G401.6 (cell line): ENCODE results near the gene PLP2.
"Not testable (repeated sequence)": the region's sequence is repeated elsewhere in the genome, so short reads cannot be mapped to it uniquely, and the experiment has no call there.

Experiments
- FAIRE-seq: peaks from 2 replicates; lab custom pipeline; 2012; peaks lifted over from hg19 to GRCh38; lab: Jason Lieb, UNC

PLP2 gene, protein sequence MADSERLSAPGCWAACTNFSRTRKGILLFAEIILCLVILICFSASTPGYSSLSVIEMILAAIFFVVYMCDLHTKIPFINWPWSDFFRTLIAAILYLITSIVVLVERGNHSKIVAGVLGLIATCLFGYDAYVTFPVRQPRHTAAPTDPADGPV

DNA sequence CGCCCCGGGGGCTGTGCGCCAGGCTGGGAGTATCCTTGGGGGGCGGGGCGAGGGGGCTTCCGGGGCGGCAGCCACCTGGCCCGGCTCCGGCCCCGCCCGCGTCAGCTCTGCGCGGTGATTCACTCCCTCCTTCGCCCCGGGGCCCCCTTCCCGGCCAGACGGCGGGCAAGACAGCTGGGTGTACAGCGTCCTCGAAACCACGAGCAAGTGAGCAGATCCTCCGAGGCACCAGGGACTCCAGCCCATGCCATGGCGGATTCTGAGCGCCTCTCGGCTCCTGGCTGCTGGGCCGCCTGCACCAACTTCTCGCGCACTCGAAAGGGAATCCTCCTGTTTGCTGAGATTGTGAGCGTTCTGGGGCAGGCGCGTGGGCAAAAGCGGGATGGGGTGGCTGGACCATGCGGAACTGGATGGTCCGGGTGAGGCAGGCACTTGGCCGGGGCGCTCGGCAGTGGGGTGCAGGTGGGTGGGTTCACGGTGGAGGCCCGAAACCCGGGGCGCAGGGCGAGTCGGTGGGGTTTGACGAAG lies at the start of gene PLP2:
PLP2 (plus strand) TSS at position 147 of the 528 bp plus-strand sequence; CDS start at position 250, 103 bp downstream.
- FAIRE-seq: no peak

DNA sequence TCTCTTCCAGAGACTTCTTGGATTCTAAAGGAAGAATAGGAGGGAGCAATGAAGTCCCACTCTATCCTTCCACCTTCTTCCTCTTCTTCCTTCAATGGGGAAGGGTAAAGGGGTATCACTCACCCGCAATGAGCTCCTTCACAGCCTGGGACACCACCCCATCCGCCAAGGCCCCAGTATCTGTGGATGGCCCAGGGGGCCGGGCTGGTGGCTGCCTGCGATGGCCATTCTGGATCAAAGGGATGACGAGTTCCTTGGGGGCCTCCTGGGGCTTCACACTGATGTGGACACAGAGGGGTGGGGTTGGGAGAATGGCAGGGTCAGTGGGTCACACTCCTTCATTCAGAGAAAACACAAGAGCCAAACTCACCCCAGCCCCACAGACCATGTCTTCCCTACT lies 49.2 kb upstream of the PLP2 start:
- no peak for FAIRE-seq

DNA sequence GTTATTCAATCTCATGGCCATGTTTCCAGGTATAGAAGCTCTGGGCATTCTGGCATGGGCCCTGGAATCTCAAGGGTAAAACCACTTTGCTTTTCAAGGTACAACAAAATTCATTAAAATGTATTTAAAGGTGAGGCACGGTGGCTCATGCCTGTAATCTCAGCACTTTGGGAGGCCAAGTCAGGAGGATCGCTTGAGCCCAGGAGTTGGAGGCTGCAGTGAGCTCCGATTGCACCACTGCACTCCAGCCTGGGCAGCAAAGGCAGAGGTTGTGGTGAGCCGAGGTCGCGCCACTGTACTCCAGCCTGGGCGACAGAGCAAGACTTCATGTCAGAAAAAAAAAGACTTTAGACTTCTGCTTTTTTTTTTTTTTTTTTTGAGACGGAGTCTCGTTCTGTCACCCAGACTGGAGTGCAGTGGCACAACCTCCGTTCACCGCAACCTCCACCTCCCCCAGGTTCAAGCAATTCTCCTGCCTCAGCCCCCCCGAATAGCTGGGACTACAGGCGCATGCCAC lies 43.9 kb upstream of the PLP2 start:
- not testable (repeated sequence) for FAIRE-seq

DNA sequence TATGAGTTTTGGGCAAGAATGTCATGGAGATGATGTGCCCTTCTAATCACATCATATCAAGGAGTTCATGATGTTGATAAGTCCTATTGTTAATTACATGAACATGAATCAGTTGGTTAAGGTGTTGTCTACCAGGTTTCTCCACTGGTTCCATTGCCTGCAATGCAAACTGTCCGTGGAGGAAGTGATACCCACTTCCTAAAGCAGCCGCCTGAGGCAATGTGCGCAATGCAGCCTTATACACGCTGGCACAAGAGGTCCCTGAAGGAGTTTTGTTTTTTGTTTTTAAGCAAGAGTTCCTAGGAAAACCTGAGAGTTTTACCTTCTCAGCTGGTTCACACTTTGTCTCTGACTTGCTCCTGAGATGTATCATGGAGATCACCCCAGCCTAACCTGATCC lies 42.3 kb upstream of the PLP2 start:
- FAIRE-seq: no peak

DNA sequence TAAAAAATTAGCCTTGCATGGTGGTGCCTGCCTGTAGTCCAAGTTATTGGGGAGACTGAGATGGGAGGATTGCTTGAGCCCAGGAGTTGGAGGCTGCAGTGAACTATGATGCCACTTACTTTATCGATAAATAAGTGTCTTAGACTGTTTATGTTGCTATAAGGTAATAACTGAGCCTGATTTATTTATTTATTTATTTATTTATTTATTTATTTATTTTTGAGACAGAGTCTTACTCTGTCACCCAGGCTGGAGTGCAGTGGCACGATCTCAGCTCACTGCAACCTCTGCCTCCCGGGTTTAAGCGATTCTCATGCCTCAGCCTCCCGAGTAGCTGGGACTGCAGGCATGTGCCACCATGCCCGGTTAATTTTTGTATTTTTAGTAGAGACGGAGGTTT lies 39.4 kb upstream of the PLP2 start:
- FAIRE-seq: not testable (repeated sequence)

DNA sequence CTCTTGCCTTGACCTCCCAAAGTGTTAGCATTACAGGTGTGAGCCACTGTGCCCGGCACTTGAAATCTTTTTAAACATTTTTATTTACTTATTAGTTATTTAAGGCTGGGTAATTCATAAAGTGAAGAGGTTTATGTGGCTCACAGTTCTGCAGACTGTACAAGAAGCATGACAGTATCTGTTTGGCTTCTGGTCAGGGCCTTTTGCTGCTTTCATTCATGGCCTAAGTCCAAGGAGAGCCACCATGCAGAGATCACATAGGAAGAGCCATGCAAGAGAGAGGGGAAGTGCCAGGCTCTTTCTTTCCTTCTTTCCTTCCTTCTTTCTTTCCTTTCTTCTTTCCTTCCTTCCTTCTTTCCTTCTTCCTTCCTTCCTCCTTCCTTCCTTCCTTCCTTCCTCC lies 37.9 kb upstream of the PLP2 start:
- FAIRE-seq: no peak

DNA sequence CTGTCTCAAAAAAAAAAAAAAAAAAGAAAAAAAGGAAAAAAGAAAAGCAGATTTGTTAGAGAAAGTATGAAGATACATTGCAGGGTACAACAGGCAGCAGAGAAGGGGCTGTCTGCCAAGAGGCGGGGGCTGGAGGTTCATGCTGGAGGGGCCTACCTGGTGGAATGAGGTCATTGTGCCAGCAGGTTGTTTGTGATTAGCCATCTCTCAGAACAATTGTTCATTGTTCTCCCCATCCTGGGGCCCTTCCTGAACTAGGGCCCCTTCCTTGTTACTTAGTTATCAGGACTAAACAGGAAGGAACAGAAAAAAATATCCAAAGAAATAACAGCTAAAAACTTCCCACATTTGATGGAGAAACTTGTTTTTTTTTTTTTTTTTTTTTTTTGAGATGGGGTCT lies 34.2 kb upstream of the PLP2 start:
- no peak for FAIRE-seq

DNA sequence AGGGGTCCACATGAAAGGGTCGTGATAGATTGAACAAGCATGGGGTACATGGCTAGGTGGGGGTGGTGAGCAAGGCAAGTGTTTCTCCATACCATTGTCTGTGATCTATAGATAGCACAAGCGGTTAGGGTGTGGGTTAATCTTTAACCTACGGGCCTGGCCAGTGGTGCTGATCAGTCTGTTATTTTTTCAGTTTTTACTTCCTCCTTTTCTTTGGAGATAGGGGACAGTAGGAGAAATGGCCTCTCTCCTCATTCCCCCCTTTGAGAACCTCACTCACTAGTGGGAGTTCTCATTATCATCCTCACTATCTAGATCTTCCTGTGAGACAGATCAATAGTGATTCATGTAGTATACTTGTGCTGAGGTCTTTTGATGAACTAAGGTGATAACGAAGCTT lies 32.0 kb upstream of the PLP2 start:
- FAIRE-seq: no peak

DNA sequence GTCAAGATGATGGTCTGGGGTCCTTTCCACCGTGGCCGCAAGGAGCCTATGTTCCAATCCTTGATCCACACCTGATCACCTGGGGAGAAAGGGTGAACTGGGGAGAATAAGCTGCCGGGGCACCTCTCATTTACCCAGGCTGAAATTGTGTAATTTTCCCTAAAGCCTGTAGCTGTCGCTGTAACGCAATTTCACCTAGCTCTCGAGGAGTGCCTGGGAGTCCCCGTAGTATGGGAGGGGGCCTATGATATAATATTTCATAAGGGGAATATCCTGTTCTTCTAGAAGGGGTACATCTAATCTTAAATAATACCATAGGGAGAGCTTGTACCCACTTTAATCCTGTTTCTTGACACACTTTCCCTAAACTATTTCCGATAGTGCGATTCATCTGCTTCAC lies 29.4 kb upstream of the PLP2 start:
- not testable (repeated sequence) for FAIRE-seq

DNA sequence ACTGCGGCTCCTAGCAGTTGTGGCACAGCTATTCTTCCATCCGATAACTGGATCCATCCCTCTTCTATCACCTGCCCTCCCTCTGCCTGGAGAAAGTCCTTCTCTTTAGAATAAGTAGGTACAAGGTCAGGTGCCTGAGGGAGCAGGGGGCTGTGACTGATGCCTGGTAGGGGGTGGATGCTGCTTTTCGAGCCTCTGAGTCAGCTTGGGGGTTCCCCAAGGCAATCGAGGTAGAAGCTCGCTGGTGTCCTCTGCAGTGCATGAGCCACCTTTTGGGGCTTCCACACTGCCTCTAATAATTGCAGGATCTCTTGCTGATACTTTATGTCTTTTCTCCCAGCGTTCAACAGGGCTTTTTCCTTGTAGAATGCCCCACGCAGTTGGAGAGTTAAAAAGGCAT lies 28.5 kb upstream of the PLP2 start:
- FAIRE-seq: not testable (repeated sequence)

DNA sequence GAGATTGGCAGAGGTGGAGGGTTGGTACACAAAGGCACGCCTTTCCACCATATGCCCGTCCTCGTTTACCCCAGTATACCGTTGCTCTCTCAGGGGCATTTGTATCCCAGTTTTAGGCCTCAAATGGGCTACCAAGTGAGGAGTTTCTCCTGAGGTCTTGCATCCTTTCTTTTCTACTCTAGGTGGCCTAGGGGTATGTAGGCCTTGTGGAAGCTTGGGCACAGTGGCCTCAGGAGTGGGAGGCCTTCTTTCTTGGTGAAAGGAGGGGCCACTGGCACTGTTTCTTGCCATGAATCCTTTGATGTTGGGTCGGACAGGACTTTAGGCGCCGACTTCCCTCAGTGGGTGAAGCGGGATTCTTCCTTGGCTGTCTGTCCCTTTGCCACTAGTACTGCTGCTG lies 24.4 kb upstream of the PLP2 start:
- FAIRE-seq: no peak

DNA sequence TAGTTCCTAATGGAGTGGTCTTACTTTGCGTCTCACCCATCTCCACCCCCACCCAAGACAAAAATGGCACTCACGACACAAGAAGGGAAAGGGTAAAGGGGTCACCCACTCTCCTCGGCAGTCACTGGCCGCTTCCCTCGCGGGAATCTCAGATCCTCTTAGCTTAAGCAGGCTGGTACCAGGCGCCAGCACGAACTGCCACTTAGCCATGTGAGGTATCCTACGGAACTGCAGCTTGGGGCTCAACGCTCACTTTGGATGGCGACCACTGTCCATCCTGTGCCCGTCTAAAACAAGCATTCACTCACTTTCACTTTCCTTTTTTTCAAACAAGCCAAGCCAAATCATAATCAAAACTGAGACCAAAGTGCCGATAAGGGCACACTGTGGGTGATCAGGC lies 23.8 kb upstream of the PLP2 start:
- FAIRE-seq: no peak

DNA sequence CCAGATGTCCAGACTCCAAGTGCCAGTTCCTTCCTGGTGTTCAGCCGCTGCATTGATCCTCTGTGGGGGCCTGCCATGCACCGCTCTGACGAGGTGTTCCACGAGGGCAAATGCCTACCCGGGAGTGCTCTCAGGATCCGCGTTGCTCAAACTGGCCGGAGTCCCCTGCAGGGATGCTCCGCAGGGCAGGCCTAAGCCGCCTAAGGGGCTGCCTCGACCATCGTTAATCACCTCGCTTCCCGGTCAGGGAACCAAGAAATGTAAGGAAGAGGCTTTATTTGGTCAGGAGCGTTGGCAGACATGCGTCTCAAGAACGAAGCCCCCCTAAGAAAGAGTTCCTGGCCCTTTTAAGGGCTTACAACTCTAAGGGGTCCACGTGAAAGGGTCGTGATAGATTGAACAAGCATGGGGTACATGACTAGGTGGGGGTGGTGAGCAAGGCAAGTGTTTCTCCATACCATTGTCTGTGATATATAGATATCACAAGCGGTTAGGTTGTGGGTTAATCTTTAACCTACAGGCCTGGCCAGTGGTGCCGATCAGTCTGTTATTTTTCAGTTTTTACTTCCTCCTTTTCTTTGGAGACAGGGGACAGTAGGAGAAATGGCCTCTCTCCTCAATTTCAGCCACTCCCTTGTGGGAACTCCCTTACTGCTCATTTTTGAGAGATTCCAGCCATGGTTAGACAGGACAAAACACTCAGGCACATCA lies 23.2 kb upstream of the PLP2 start:
- not testable (repeated sequence) for FAIRE-seq

DNA sequence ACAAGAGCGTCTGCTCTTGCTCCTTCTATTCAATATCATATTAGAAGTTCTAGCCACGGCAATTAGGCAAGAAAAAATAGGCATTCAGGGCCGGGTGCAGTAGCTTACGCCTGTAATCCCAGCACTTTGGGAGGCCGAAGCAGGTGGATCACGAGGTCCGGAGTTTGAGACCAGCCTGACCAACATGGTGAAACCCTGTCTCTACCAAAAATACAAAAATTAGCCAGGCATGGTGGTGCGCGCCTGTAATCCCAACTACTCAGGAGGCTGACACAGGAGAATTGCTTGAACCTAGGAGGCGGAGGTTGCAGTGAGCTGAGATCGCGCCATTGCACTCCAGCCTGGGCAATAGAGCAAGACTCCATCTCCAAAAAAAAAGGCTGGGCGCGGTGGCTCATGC lies 22.4 kb upstream of the PLP2 start:
- not testable (repeated sequence) for FAIRE-seq

DNA sequence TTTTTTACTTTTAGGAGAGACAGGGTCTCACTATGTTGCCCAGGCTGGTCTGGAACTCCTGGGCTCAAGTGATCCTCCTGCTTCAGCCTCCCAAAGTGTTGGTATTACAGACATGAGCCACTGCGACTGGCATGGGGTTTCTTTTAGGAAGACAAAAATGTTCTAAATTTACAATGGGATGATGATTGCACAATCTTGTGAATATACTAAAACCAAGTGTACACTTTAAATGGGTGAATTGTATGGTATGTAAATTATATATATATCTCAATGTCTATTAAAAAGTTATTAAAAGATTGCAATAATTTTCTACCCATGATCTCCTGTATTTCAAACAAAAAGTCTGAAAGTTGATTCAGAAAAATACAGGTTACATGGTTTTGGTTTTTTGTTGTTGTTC lies 18.2 kb upstream of the PLP2 start:
- no peak for FAIRE-seq

DNA sequence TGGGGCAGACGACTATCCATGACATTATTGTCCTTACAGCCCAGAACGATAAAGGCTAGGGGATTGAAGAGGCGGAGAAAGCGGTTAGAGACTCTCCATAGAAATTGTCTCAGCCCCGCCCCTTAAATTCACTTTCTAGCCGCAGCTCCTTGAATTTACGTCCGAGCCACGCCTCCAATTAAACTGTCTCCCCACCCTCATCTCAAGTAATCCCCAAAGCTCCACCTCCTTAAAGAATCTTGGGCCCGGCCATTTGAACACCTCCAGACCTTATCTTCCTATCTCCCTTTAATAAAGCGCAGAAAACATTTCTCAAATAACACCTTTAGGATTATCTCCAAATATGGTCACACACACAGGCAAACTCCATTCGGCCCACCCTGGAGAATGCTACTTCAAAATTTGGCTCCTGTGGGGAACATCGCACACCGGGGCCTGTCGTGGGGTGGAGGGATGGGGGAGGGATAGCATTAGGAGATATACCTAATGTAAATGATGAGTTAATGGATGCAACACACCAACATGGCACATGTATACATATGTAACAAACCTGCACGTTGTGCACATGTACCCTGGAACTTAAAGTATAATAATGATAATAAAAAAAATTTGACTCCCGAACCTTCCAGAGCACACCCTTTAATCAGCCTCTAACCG lies 16.3 kb upstream of the PLP2 start:
- FAIRE-seq: no peak

DNA sequence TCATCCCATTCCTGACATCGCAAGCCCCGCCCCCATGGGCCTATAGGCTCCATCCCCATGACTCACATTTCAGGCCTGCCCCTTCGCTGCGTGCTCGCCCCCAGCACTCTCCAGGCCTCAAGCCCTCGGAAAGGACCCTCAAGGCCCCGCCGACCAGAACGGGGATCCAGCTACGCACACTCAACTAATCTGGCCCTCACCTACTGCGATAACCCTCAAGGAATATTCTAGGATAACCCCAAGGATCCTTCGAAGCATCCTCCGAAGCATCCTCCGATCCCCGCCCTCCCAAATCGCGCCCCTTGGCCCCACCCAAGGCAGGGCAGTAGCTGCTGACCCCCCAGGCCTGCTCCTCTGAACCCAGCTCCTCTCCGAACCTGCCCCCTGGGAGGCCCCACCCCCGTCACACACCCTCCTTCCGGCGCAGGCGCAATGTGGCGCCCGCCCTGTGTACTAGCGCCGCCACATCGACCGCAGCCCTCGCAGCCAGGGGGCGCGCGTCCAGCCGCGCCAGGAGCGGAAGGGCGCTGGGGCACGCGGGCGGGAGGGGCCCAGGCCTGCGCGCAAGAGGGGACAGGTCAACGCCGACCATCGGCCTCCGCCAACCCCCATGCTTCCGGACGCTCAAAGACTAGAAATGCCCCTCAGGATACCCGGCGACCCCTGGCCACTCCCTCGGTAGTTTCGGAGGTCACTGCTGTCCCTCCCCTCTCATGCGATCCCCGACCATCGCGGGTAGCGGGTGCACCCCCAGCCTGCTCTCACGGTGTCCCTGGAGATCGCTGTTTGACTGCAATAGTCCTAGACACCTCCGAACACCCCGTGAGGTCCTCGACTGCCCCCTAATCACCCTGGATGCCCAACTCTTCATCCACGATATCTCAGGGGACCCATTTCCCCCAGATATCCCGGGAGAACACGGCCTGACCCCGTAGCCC lies 15.5 kb upstream of the PLP2 start:
- FAIRE-seq: no peak

DNA sequence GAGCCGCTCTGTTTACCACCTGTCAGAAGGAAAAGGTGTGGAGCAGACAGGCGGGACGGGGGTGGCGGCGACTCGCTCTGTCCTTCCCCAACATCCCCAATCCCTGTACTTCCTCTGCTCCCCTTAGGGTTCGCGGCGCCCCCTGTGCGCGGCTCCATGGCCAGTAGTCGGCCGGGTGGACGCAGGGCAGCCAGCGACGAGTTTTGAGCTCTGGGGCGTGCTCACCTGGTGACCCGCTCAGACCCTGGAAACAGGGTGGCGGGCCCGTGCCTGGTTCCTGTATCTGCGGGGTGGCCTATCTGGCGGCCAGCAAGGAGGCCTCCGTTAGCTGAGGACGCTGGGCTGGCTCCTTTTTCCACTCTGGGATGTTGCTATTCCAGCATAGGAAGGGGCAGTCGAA lies 14.5 kb upstream of the PLP2 start:
- FAIRE-seq: no peak

DNA sequence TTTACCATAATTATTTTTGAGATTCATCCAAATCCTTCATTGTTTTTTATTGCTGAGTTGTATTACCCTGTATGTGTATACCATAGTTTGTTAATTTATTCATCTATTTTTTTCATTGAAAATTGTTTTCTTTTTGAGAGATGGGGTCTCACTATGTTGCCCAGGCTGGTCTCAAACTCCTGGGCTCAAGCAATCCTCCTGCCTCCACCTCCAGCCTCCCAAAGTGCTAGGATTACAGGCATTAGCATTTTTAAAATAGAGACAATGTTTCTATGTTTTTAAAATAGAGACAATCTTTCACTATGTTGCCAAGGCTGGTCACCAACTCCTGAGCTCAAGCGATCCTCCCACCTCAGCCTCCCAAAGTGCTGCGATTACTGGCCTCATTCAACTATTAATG lies 10.8 kb upstream of the PLP2 start:
- no peak for FAIRE-seq

DNA sequence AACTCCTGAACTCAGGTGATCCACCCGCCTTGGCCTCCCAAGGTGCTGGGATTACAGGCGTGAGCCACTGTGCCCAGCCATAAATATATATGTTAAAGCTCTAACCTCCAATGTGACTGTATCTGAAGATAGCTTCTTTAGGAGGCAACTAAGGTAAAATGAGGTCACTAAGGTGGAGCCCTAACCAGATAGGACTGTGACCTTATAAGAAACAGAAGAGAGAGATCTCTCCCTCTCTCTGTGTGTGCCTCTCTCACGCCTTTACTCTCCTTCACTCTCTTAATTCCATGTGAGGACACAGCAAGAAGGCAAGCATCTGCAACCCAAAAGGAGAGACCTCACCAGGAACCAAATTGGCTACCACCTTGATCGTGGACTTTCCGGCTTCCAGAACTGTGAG lies 10.1 kb upstream of the PLP2 start:
- FAIRE-seq: no peak

DNA sequence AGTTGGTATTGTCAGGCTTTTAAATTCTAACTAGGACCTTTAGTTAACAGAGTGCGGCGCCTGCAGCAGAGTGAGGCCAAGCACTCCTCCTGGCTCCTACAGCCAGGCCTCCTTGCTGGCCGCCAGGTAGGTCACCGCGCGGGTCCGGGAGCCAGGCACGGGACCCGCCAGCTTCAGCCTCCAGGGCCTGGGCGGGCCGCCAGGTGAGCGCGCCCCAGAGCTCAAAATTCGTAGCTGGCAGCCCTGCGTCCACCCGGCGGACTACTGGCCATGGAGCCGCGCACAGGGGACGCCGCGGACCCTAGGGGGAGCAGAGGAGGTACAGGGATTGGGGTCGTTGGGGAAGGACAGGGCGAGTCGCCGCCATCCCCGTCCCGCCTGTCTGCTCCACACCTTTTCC lies 9.1 kb upstream of the PLP2 start, which contains the start of gene MAGIX:
MAGIX (plus strand) TSS at position 139 of the 400 bp plus-strand sequence; CDS start at position 271, 132 bp downstream.
- FAIRE-seq: no peak
